ENCODE data around the gene SLC2A9. TPM values are rescaled to one million over a fixed set of nuclear protein-coding genes. Genes with fewer than 3 reads are reported as not detected.

The SLC2A9 gene
- total RNA-seq, 2 experiments from 2014 or later, result 1.1 to 1.2 TPM

- H3K36me3 Mint-ChIP-seq, result peaks cover 3% of the 10 kb centered on the region
- H3K4me3 Mint-ChIP-seq, result no peak overlapping the region
- H3K27ac Mint-ChIP-seq, result no peak overlapping the region
- no peaks in the 10 kb centered on the region for H3K27me3 Mint-ChIP-seq
- no peak for DNase-seq
- peaks cover 8% of the 10 kb centered on the region for H3K4me1 Mint-ChIP-seq
- H3K9me3 Mint-ChIP-seq, result no peaks in the 10 kb centered on the region
Observed at GRCh38 chr4:10051517-10052135, 30.3 kb upstream of the SLC2A9 start.

GRCh38 chr4:10050721-10051120, 29.4 kb upstream of the SLC2A9 start:
- Mint-ChIP-seq H3K4me1 (peaks cover 8% of the 10 kb centered on the region), H3K9me3 (no peaks in the 10 kb centered on the region), H3K27me3 (no peaks in the 10 kb centered on the region), H3K36me3 (peaks cover under 1% of the 10 kb centered on the region), H3K27ac (no peak overlapping the region), H3K4me3 (no peak overlapping the region)
- no peak for DNase-seq

GRCh38 chr4:10050261-10050661, 29.0 kb upstream of the SLC2A9 start:
- DNase-seq, result no peak
- Mint-ChIP-seq H3K9me3 (no peaks in the 10 kb centered on the region), H3K4me1 (peaks cover 8% of the 10 kb centered on the region), H3K27ac (no peak overlapping the region), H3K36me3 (no peaks in the 10 kb centered on the region), H3K27me3 (no peaks in the 10 kb centered on the region), H3K4me3 (no peak overlapping the region)

- no peak overlapping the region for H3K27ac Mint-ChIP-seq
- no peak for DNase-seq
- no peak overlapping the region for H3K4me3 Mint-ChIP-seq
- peaks cover 2% of the 10 kb centered on the region for H3K9me3 Mint-ChIP-seq
- peaks cover 10% of the 10 kb centered on the region for H3K4me1 Mint-ChIP-seq
- no peaks in the 10 kb centered on the region for H3K27me3 Mint-ChIP-seq
- H3K36me3 Mint-ChIP-seq, result peaks cover 3% of the 10 kb centered on the region
Observed at GRCh38 chr4:10048941-10049697, 27.8 kb upstream of the SLC2A9 start.

GRCh38 chr4:10047967-10048366, 26.7 kb upstream of the SLC2A9 start:
- H3K27ac Mint-ChIP-seq, result no peak overlapping the region
- H3K27me3 Mint-ChIP-seq, result no peaks in the 10 kb centered on the region
- H3K36me3 Mint-ChIP-seq, result peaks cover 4% of the 10 kb centered on the region
- H3K4me3 Mint-ChIP-seq, result no peak overlapping the region
- H3K4me1 Mint-ChIP-seq, result peaks cover 10% of the 10 kb centered on the region
- peaks cover 2% of the 10 kb centered on the region for H3K9me3 Mint-ChIP-seq
- DNase-seq, result no peak

- DNase-seq, result no peak
- Mint-ChIP-seq H3K36me3 (peaks cover 16% of the 10 kb centered on the region), H3K27me3 (no peaks in the 10 kb centered on the region), H3K27ac (no peak overlapping the region), H3K4me3 (no peak overlapping the region), H3K9me3 (peaks cover 12% of the 10 kb centered on the region), H3K4me1 (peaks cover 10% of the 10 kb centered on the region)
Observed at GRCh38 chr4:10046471-10046870, 25.2 kb upstream of the SLC2A9 start.

- Mint-ChIP-seq H3K4me1 (peaks cover 10% of the 10 kb centered on the region), H3K4me3 (no peak overlapping the region), H3K27me3 (no peaks in the 10 kb centered on the region), H3K9me3 (peaks cover 12% of the 10 kb centered on the region), H3K27ac (no peak overlapping the region), H3K36me3 (peaks cover 20% of the 10 kb centered on the region)
- DNase-seq, result no peak
Observed at GRCh38 chr4:10045481-10045880, 24.2 kb upstream of the SLC2A9 start.

GRCh38 chr4:10041036-10041435, 19.7 kb upstream of the SLC2A9 start:
- Mint-ChIP-seq H3K4me1 (peaks cover 2% of the 10 kb centered on the region), H3K27me3 (no peaks in the 10 kb centered on the region)

GRCh38 chr4:10040049-10040892, 19.0 kb upstream of the SLC2A9 start:
- no peak overlapping the region for H3K4me3 Mint-ChIP-seq
- no peak for DNase-seq
- H3K27ac Mint-ChIP-seq, result no peak overlapping the region
- H3K9me3 Mint-ChIP-seq, result peaks cover 12% of the 10 kb centered on the region
- peaks cover 20% of the 10 kb centered on the region for H3K36me3 Mint-ChIP-seq
- H3K27me3 Mint-ChIP-seq, result no peaks in the 10 kb centered on the region
- H3K4me1 Mint-ChIP-seq, result peaks cover 2% of the 10 kb centered on the region

More at GRCh38 chr4:10041036-10041435, 19.7 kb upstream of the SLC2A9 start:
- Mint-ChIP-seq H3K4me3 (no peak overlapping the region), H3K36me3 (peaks cover 20% of the 10 kb centered on the region), H3K27ac (no peak overlapping the region), H3K9me3 (peaks cover 12% of the 10 kb centered on the region)
- no peak for DNase-seq

- H3K9me3 Mint-ChIP-seq, result no peaks in the 10 kb centered on the region
- peaks cover 6% of the 10 kb centered on the region for H3K36me3 Mint-ChIP-seq
- H3K27ac Mint-ChIP-seq, result no peak overlapping the region
- no peak for DNase-seq
- H3K4me1 Mint-ChIP-seq, result peaks cover 13% of the 10 kb centered on the region
- peaks cover 4% of the 10 kb centered on the region for H3K27me3 Mint-ChIP-seq
- H3K4me3 Mint-ChIP-seq, result no peak overlapping the region
Observed at GRCh38 chr4:10036807-10037342, 15.6 kb upstream of the SLC2A9 start.

GRCh38 chr4:10035130-10035529, 13.8 kb upstream of the SLC2A9 start:
- DNase-seq, result no peak
- Mint-ChIP-seq H3K9me3 (no peaks in the 10 kb centered on the region), H3K27me3 (peaks cover 4% of the 10 kb centered on the region), H3K4me1 (peaks cover 13% of the 10 kb centered on the region), H3K36me3 (no peaks in the 10 kb centered on the region), H3K4me3 (no peak overlapping the region), H3K27ac (no peak overlapping the region)

- H3K27me3 Mint-ChIP-seq, result peaks cover 4% of the 10 kb centered on the region
- H3K27ac Mint-ChIP-seq, result no peak overlapping the region
- no peaks in the 10 kb centered on the region for H3K9me3 Mint-ChIP-seq
- H3K4me1 Mint-ChIP-seq, result peaks cover 13% of the 10 kb centered on the region
- H3K36me3 Mint-ChIP-seq, result no peaks in the 10 kb centered on the region
- no peak for DNase-seq
- no peak overlapping the region for H3K4me3 Mint-ChIP-seq
Observed at GRCh38 chr4:10034612-10035104, 13.4 kb upstream of the SLC2A9 start.

GRCh38 chr4:10034136-10034535, 12.8 kb upstream of the SLC2A9 start:
- Mint-ChIP-seq H3K36me3 (no peaks in the 10 kb centered on the region), H3K4me3 (no peak overlapping the region), H3K27ac (no peak overlapping the region), H3K27me3 (peaks cover 4% of the 10 kb centered on the region), H3K4me1 (peaks cover 13% of the 10 kb centered on the region), H3K9me3 (no peaks in the 10 kb centered on the region)
- no peak for DNase-seq

GRCh38 chr4:10033191-10033881, 12.0 kb upstream of the SLC2A9 start:
- no peaks in the 10 kb centered on the region for H3K36me3 Mint-ChIP-seq
- peaks cover 13% of the 10 kb centered on the region for H3K4me1 Mint-ChIP-seq
- no peak overlapping the region for H3K27ac Mint-ChIP-seq
- H3K27me3 Mint-ChIP-seq, result peaks cover 4% of the 10 kb centered on the region
- H3K9me3 Mint-ChIP-seq, result no peaks in the 10 kb centered on the region
- DNase-seq, result peak; percentile 6
- H3K4me3 Mint-ChIP-seq, result no peak overlapping the region

Measured in activated naive CD8-positive, alpha-beta T cell treated with anti-CD3 and anti-CD28 coated beads for 36 hours (primary cell).